ENCODE results near the gene SNAPC4.

Gene SNAPC4

DNA sequence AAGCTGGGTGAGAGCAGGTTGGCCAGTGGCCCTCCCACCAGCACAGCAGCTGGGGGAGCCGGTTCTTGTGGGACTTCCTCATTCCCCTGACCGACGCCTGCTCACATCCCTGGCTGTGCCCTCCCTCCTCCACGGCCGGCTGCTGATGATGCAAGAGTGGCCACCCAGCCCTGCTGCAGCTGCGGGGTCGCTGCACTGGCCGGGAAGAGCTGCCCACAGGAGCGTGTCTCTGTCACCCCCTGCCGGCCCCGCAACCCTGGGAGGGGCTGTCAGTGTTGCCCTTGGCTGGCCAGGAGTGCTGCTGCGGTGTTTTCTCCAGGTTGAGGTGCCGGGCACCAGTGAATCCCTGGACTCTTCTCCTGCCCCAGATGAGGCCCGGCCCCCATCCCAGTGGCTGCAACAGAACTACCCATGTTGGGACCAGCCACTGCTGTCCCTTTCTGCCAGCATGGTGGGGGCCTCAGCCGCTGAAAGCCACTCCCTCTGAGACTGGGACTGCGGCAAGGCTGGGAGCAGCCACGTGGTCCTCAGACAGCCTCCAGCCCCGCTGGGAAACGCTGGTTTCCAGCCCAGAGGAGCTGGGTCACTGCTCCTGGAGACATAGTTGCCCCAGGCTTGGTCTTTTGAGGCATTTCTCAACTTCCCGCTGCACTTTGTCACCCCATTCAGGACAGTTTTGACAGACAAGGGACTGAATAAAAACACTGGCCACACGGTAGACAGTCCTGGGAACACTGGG lies 27.2 kb downstream of the SNAPC4 start:
- Histone ChIP-seq H3K36me3 (ENCODE audit: insufficient read depth) (no peaks in the 10 kb centered on the region), H3K4me2 (no peak overlapping the region), H2AFZ (ENCODE audit: low read depth) (no peak overlapping the region), H3K4me3 (IDR thresholded peaks at IDR 0.05; ENCODE audit: insufficient read depth, low read depth, low read length) (no peak overlapping the region), H3K79me2 (ENCODE audit: insufficient read depth, low read depth) (no peaks in the 10 kb centered on the region), H3K9ac (no peak overlapping the region), H3K4me1 (ENCODE audit: low read depth, poor library complexity, severe bottlenecking) (no peaks in the 10 kb centered on the region), H4K20me1 (ENCODE audit: insufficient read depth) (no peaks in the 10 kb centered on the region), H3K27me3 (ENCODE audit: insufficient read depth, low read depth) (no peaks in the 10 kb centered on the region), H3K27ac (no peak overlapping the region)
- TF ChIP-seq, protein P1, sequence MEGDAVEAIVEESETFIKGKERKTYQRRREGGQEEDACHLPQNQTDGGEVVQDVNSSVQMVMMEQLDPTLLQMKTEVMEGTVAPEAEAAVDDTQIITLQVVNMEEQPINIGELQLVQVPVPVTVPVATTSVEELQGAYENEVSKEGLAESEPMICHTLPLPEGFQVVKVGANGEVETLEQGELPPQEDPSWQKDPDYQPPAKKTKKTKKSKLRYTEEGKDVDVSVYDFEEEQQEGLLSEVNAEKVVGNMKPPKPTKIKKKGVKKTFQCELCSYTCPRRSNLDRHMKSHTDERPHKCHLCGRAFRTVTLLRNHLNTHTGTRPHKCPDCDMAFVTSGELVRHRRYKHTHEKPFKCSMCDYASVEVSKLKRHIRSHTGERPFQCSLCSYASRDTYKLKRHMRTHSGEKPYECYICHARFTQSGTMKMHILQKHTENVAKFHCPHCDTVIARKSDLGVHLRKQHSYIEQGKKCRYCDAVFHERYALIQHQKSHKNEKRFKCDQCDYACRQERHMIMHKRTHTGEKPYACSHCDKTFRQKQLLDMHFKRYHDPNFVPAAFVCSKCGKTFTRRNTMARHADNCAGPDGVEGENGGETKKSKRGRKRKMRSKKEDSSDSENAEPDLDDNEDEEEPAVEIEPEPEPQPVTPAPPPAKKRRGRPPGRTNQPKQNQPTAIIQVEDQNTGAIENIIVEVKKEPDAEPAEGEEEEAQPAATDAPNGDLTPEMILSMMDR (conservative IDR thresholded peaks at IDR 0.05; ENCODE audit: low read depth, low read length), result no peak

DNA sequence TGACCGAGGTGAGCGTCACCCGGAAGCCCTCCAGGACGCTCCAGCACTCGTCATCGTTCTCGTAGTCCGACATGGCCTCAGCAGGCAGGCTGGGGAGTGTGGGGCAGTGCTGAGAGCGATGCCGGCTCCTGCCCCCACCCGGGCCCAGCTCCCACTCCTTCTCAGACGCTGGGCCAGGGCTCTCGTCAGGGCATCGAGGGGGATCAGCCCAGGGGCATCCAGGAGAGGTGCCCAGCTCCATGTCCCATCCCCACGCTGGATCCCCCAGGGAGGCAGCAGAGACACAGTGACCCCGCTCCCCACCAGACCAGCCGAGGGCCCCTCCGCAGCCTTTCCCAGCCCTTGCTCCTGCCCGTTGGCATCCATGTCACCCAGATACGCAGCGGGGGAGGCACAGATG lies 28.0 kb downstream of the SNAPC4 start:
- H3K36me3 ChIP-seq (ENCODE audit: insufficient read depth), result no peaks in the 10 kb centered on the region
- no peak overlapping the region for H3K4me2 ChIP-seq
- no peaks in the 10 kb centered on the region for H3K4me1 ChIP-seq (ENCODE audit: low read depth, poor library complexity, severe bottlenecking)
- TF ChIP-seq, protein P1 (conservative IDR thresholded peaks at IDR 0.05; ENCODE audit: low read depth, low read length), result no peak
- H4K20me1 ChIP-seq (ENCODE audit: insufficient read depth), result no peaks in the 10 kb centered on the region
- no peak overlapping the region for H2AFZ ChIP-seq (ENCODE audit: low read depth)
- no peak overlapping the region for H3K4me3 ChIP-seq (IDR thresholded peaks at IDR 0.05; ENCODE audit: insufficient read depth, low read depth, low read length)
- no peaks in the 10 kb centered on the region for H3K79me2 ChIP-seq (ENCODE audit: insufficient read depth, low read depth)
- H3K27me3 ChIP-seq (ENCODE audit: insufficient read depth, low read depth), result no peaks in the 10 kb centered on the region
- H3K27ac ChIP-seq, result no peak overlapping the region
- no peak overlapping the region for H3K9ac ChIP-seq

DNA sequence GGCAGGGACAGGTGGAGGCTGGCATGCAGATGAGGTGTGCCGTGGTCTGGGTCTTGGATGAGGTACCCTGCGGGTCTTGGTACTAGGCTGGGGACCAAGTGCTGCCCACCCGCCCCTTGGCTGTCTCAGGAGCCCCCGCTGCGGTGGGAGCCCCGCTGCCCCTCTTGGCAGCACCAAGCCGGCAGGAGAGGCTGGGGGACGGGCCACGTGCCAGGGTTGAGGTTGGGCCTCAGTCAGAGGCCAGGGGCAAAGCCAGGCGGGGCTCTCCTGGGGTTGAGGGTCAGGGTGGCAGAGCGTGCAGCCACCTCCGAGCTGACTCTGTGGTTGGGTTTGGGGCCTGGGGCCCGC lies 28.5 kb downstream of the SNAPC4 start:
- no peak overlapping the region for H3K27ac ChIP-seq
- no peak overlapping the region for H3K4me3 ChIP-seq (IDR thresholded peaks at IDR 0.05; ENCODE audit: insufficient read depth, low read depth, low read length)
- H3K79me2 ChIP-seq (ENCODE audit: insufficient read depth, low read depth), result no peaks in the 10 kb centered on the region
- no peaks in the 10 kb centered on the region for H3K36me3 ChIP-seq (ENCODE audit: insufficient read depth)
- no peak overlapping the region for H2AFZ ChIP-seq (ENCODE audit: low read depth)
- H3K4me2 ChIP-seq, result no peak overlapping the region
- no peak overlapping the region for H3K9ac ChIP-seq
- no peaks in the 10 kb centered on the region for H4K20me1 ChIP-seq (ENCODE audit: insufficient read depth)
- no peaks in the 10 kb centered on the region for H3K27me3 ChIP-seq (ENCODE audit: insufficient read depth, low read depth)
- no peaks in the 10 kb centered on the region for H3K4me1 ChIP-seq (ENCODE audit: low read depth, poor library complexity, severe bottlenecking)
- TF ChIP-seq, protein P1 (conservative IDR thresholded peaks at IDR 0.05; ENCODE audit: low read depth, low read length), result no peak

GRCh38 chr9:136370687-136371532 lies 29.1 kb downstream of the SNAPC4 start:
- no peaks in the 10 kb centered on the region for H3K27me3 ChIP-seq (ENCODE audit: insufficient read depth, low read depth)
- H3K27ac ChIP-seq, result no peak overlapping the region
- H2AFZ ChIP-seq (ENCODE audit: low read depth), result no peak overlapping the region
- H3K9ac ChIP-seq, result no peak overlapping the region
- TF ChIP-seq, protein P1 (conservative IDR thresholded peaks at IDR 0.05; ENCODE audit: low read depth, low read length), result no peak
- H3K4me3 ChIP-seq (IDR thresholded peaks at IDR 0.05; ENCODE audit: insufficient read depth, low read depth, low read length), result no peak overlapping the region
- no peaks in the 10 kb centered on the region for H3K79me2 ChIP-seq (ENCODE audit: insufficient read depth, low read depth)
- H4K20me1 ChIP-seq (ENCODE audit: insufficient read depth), result no peaks in the 10 kb centered on the region
- no peaks in the 10 kb centered on the region for H3K4me1 ChIP-seq (ENCODE audit: low read depth, poor library complexity, severe bottlenecking)
- no peaks in the 10 kb centered on the region for H3K36me3 ChIP-seq (ENCODE audit: insufficient read depth)
- H3K4me2 ChIP-seq, result no peak overlapping the region

All from KMS-11 (cell line).